Esophagus squamous epithelium (tissue), 5 donors: Measurements from ENCODE around the gene GLT8D1. TPM values are rescaled to one million over a fixed set of nuclear protein-coding genes. Genes with fewer than 3 reads are reported as not detected.

Source experiments
- DNase-seq: peaks from one replicate; lab custom pipeline; 2025; lab: John Stamatoyannopoulos, UW
- H3K27ac ChIP-seq, 4 donors: fragments of 200-600 bp; sonication (generic); one replicate each; pipeline ENCODE4 v1.5.1; 2016 to 2019; ENCODE audit warnings: mild to moderate bottlenecking in 1 of 4
- H3K27me3 ChIP-seq, 4 donors: fragments of 200-600 bp; sonication (generic); 1 replicate in 3 of 4; 2 replicates in 1 of 4; pipeline versions ENCODE4 v1.5.1 to v1.6.0; 2017 to 2021; ENCODE audit warnings: antibody characterized with exemption in 1 of 4
- H3K36me3 ChIP-seq, 3 donors: fragments of 200-600 bp; sonication (generic); one replicate each; pipeline ENCODE4 v1.5.1; 2016 to 2019
- H3K4me1 ChIP-seq, 3 donors: fragments of 200-600 bp; sonication (generic); one replicate each; pipeline ENCODE4 v1.5.1; 2017 to 2019
- H3K4me3 ChIP-seq, 4 donors: fragments of 200-600 bp; sonication (generic); 1 replicate in 3 of 4; 2 replicates in 1 of 4; pipeline ENCODE4 v1.5.1; 2016 to 2019; ENCODE audit warnings: mild to moderate bottlenecking in 2 of 4, moderate library complexity in 1 of 4
- H3K9me3 ChIP-seq, 3 donors: fragments of 200-600 bp; sonication (generic); one replicate each; pipeline ENCODE4 v1.5.1; 2016 to 2019
- POLR2A ChIP-seq, 4 donors: fragments of 450-650 bp; IDR thresholded peaks; one replicate each; pipeline ENCODE4 v1.6.1; 2017; ENCODE audit warnings: antibody characterized with exemption in 4 of 4, mild to moderate bottlenecking in 4 of 4, moderate library complexity in 3 of 4
- WGBS, 2 donors: methylation state at CpG; one replicate each; pipeline ENCODE4 v1.1.5; 2018; 5-methylcytosine and 5-hydroxymethylcytosine counted together
- intact Hi-C: fragments of 100-400 bp; cut with DNase I; formaldehyde crosslinking; loops from one replicate; pipeline ENCODE4 v1.15.0; 2022
- total RNA-seq, 4 donors: library from RNA; depleted of rRNA; stranded (reverse); fragments of >200 nt; gene quantifications; one replicate each; pipeline ENCODE4 v1.1.0, GENCODE V29; 2016
- TF ChIP-seq, protein P1 (sequence below), 6 experiments: fragments of 450-650 bp in 4 of 6; fragments of 200-600 bp in 2 of 6; sonication (generic) in 2 of 6; IDR thresholded peaks; one replicate each; pipeline ENCODE4 v1.5.1; 2016 to 2019; ENCODE audit warnings: antibody characterized with exemption in 6 of 6, mild to moderate bottlenecking in 4 of 6, moderate library complexity in 4 of 6
- donor health status: DM: yes; HTN: yes; CAD: no.

The GLT8D1 gene
- total RNA-seq, 4 donors from 2014 or later: 10.6 to 34.7 (median 26.0) TPM

DNA sequence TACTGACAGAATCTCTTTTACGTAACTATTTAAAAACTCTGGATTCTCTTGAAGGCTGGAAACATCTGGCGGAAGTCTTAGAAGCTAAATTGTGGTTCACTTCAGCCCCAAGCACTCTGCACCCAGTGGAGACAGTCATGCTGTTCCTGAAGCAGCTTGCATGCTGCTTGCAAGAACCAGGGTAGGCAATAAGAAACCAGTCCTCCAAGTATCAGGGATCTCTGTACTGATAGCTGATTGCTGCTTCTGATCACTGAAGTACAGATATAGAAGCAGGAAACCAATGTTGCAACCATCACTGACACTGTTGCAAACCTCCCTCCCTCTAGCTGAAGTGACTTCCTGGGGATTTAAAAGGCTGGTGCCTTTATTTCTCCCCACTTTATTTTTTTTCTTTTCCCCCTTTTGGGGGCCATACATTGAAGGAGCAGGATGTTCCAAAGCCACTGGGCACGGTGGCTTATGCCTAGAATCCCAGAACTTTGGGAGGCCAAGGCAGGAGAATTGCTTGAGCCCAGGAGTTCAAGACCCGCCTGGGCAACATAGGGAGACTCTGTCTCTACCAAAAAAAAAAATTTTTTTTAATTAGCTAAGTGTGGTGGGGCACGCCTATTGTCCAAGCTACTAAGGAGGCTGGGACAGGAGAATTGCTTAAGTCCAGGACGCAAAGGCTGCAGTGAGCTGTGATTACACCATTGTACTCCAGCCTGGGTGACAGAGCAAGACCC lies 15.6 kb upstream of the GLT8D1 start:
- 71 to 73% methylated on average over 3 to 6 of the region's 6 CpGs for WGBS, 2 donors
- H3K27me3 ChIP-seq: no peaks in the 10 kb centered on the region
- peaks cover 0 to 23% (median 0%) of the 10 kb centered on the region in 3 donors for H3K36me3 ChIP-seq
- H3K27ac ChIP-seq: no peak overlapping the region
- TF ChIP-seq POLR2A (IDR thresholded peaks at IDR 0.05): no peak
- TF ChIP-seq, protein P1, sequence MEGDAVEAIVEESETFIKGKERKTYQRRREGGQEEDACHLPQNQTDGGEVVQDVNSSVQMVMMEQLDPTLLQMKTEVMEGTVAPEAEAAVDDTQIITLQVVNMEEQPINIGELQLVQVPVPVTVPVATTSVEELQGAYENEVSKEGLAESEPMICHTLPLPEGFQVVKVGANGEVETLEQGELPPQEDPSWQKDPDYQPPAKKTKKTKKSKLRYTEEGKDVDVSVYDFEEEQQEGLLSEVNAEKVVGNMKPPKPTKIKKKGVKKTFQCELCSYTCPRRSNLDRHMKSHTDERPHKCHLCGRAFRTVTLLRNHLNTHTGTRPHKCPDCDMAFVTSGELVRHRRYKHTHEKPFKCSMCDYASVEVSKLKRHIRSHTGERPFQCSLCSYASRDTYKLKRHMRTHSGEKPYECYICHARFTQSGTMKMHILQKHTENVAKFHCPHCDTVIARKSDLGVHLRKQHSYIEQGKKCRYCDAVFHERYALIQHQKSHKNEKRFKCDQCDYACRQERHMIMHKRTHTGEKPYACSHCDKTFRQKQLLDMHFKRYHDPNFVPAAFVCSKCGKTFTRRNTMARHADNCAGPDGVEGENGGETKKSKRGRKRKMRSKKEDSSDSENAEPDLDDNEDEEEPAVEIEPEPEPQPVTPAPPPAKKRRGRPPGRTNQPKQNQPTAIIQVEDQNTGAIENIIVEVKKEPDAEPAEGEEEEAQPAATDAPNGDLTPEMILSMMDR (IDR thresholded peaks at IDR 0.05): no peak
- H3K9me3 ChIP-seq: no peaks in the 10 kb centered on the region
- intact Hi-C loops: no loop called here
- H3K4me3 ChIP-seq: no peak overlapping the region
- H3K4me1 ChIP-seq: no peaks in the 10 kb centered on the region
- DNase-seq: no peak

DNA sequence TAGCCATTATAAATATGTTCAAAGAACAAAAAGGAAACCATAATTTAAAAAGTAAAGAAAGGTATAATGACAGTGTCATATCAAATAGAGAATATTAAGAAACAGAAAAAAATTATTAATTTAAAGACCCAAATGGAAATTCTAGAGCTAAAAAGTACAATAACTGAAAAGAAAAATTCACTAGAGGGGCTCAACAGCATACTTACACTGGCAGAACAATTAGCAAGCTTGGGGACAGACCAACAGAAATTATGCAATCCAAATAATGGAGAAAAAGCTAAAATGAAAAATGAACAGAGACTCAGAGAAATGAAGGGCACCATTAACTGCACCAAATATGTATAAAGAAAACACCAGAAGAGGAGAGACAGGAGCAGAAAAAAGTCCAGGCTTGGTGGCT lies 14.0 kb upstream of the GLT8D1 start:
- intact Hi-C loops: no loop called here
- H3K4me1 ChIP-seq: peaks cover 0 to 4% (median 0%) of the 10 kb centered on the region in 3 donors
- no peak overlapping the region for H3K27ac ChIP-seq
- no peak for DNase-seq
- no peak overlapping the region for H3K4me3 ChIP-seq
- H3K36me3 ChIP-seq: peaks cover 0 to 23% (median 0%) of the 10 kb centered on the region in 3 donors
- TF ChIP-seq, protein P1 (IDR thresholded peaks at IDR 0.05): no peak
- TF ChIP-seq POLR2A (IDR thresholded peaks at IDR 0.05): no peak
- H3K9me3 ChIP-seq: no peaks in the 10 kb centered on the region
- H3K27me3 ChIP-seq: no peaks in the 10 kb centered on the region

DNA sequence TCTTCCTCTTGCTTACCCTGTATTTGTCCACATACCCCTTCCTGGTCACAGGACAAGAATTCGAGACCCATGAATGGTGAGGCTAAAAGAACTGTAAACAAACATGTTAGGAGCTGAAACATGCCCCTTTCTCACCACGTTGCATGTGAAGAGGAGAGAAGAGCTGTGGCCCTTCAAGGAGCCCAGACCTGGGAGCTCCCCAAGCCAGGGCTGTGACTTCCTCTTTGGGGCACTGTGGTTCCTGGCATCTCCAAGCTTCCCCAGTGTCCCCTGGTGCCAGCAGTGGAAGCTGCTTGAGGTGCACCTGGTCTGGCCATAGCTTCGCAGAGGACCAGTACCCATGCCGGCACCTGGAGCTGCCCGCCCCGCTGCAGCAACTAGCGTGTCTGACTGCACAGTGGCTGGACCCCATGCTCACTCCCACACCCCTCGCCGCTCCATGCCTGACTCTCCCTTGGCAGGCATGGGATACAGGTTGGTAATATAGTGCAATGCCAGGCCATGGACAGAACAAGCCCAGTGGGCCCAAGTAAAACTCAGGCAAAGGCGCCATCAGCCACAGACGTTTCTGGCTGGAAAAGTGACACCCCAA lies 10.2 kb upstream of the GLT8D1 start:
- H3K27ac ChIP-seq: no peak overlapping the region
- H3K4me3 ChIP-seq: no peak overlapping the region
- H3K27me3 ChIP-seq: no peaks in the 10 kb centered on the region
- WGBS, 2 donors: 50 to 100% methylated on average over 1 to 2 of the region's 11 CpGs
- peaks cover 0 to 34% (median 0%) of the 10 kb centered on the region in 3 donors for H3K36me3 ChIP-seq
- H3K4me1 ChIP-seq: peaks cover 0 to 8% (median 0%) of the 10 kb centered on the region in 3 donors
- intact Hi-C loops: no loop called here
- no peaks in the 10 kb centered on the region for H3K9me3 ChIP-seq
- no peak for DNase-seq
- no peak for TF ChIP-seq POLR2A (IDR thresholded peaks at IDR 0.05)
- TF ChIP-seq, protein P1 (IDR thresholded peaks at IDR 0.05): no peak

DNA sequence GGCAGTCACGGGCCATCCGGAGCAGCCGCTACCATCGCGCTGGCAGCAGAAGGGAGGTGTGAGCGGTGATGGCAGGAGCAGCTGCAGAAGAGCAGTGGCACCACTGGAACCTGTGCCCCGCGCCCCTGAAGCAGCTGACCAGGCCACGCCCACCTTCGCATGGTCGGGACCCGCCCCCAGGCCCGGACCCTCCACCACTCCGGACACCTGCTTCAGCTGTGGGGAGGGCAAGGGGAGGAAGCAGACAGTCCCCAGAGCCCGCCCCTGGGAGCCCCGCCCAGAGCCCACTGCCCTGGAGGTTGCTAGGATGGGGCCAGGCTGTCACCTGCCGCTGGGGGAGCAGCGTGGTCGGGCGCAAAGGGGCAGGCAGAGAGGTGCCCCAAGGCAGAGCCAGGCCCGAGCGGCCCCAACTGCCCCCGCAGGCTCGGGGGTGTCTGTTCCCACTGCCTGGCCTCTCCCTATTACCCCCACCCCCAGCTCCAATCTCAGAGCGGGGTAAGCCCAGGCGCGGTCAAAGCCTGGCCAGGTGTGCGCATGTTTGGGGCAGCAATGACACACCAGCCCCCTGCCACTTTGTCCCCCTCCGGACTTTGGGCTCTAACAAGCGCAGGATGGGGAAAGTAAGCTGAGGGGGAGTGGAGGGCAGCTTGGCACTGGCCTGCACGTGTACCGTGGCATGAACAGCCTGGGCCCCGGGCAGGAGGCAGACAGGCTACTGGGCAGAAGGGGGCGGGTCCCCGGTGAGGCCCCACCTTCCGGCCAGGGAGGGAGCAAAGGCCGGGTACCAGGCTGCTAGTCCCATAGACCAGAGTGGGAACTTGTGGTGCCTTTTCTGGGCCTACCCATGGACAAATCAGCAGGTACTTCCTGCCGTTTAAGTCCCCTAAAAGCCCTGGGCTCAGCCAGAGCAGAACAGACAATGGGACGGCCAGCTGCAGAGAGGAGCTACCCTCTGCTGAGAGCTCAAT lies 9.0 kb upstream of the GLT8D1 start:
- Histone ChIP-seq H3K4me1 (peaks cover 0 to 8% (median 0%) of the 10 kb centered on the region in 3 donors), H3K36me3 (peaks cover 0 to 38% (median 0%) of the 10 kb centered on the region in 3 donors), H3K4me3 (no peak overlapping the region), H3K9me3 (no peaks in the 10 kb centered on the region), H3K27me3 (no peaks in the 10 kb centered on the region), H3K27ac (no peak overlapping the region)
- TF ChIP-seq, protein P1 (IDR thresholded peaks at IDR 0.05): no peak
- no peak for TF ChIP-seq POLR2A (IDR thresholded peaks at IDR 0.05)
- no peak for DNase-seq
- intact Hi-C loops: no loop called here
- WGBS, 2 donors: 57 to 66% methylated on average over 7 to 9 of the region's 39 CpGs
